Activated CD8-positive, alpha-beta memory T cell treated with anti-CD3 and anti-CD28 coated beads for 24 hours (primary cell): Measurements from ENCODE around the gene CYB5R3.
"Not testable (repeated sequence)": the region's sequence is repeated elsewhere in the genome, so short reads cannot be mapped to it uniquely, and the experiment has no call there.

Experiments
- DNase-seq: peaks from one replicate; pipeline ENCODE4 v3.0.0-alpha.2; 2020

CYB5R3 gene

GRCh38 chr22:42677936-42678335 is 28.7 kb upstream of the CYB5R3 start:
- not testable (repeated sequence) for DNase-seq

GRCh38 chr22:42676059-42676607 is 26.9 kb upstream of the CYB5R3 start:
- no peak for DNase-seq

GRCh38 chr22:42673898-42674401 is 24.8 kb upstream of the CYB5R3 start:
- no peak for DNase-seq

- not testable (repeated sequence) for DNase-seq
These were observed 23.9 kb upstream of the CYB5R3 start for GRCh38 chr22:42673071-42673470.

- DNase-seq: no peak
These were observed 21.9 kb upstream of the CYB5R3 start for GRCh38 chr22:42670921-42671709.

GRCh38 chr22:42670046-42670445 is 20.9 kb upstream of the CYB5R3 start:
- no peak for DNase-seq

GRCh38 chr22:42666393-42666792 is 17.2 kb upstream of the CYB5R3 start:
- not testable (repeated sequence) for DNase-seq

GRCh38 chr22:42664976-42665831 is 16.0 kb upstream of the CYB5R3 start:
- DNase-seq: no peak

- DNase-seq: peak; percentile 94
These were observed 13.0 kb upstream of the CYB5R3 start for GRCh38 chr22:42661985-42662831.

- no peak for DNase-seq
These were observed 7.4 kb upstream of the CYB5R3 start for GRCh38 chr22:42656578-42656977.

- no peak for DNase-seq
These were observed 6.5 kb upstream of the CYB5R3 start for GRCh38 chr22:42655693-42656092.

- DNase-seq: no peak
These were observed 5.4 kb upstream of the CYB5R3 start for GRCh38 chr22:42654436-42655073.

GRCh38 chr22:42653999-42654398 is 4.8 kb upstream of the CYB5R3 start:
- DNase-seq: no peak

GRCh38 chr22:42651134-42651533 is 1.9 kb upstream of the CYB5R3 start:
- DNase-seq: no peak

- DNase-seq: peak; percentile 77
These were observed 585 bp downstream of the CYB5R3 start for GRCh38 chr22:42648368-42649245.

GRCh38 chr22:42648017-42648367 is 1.2 kb downstream of the CYB5R3 start:
- no peak for DNase-seq

- no peak for DNase-seq
These were observed 2.3 kb downstream of the CYB5R3 start for GRCh38 chr22:42646569-42647525.

- DNase-seq: no peak
These were observed 3.1 kb downstream of the CYB5R3 start for GRCh38 chr22:42645938-42646568.

GRCh38 chr22:42645341-42645937 is 3.8 kb downstream of the CYB5R3 start:
- no peak for DNase-seq
